ENCODE data around the gene CELF2. TPM values are rescaled to one million over a fixed set of nuclear protein-coding genes. Genes with fewer than 3 reads are reported as not detected.

Gene CELF2
- total RNA-seq, 2 donors from 2014 or later, result 116 to 124 TPM

DNA sequence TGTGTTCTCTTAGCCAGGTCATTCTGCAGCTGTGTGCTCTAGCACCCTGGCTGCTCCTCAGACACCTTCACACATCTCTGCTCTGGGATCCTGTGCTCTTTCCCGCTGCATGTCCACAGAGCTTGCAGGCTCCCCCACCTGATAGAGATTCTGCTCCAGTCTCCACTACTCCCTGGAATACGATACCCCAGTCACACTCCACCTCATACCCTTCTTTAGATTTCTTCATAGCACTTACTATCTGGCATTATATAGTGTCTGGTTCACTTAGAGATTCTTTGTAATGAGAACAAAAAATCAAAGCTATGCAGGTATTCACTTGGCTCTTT lies 88.0 kb downstream of the CELF2 start:
- H3K4me3 Mint-ChIP-seq, result peak overlapping the region; percentile 0 to 31
- no peaks in the 10 kb centered on the region for H3K27me3 Mint-ChIP-seq (ENCODE audit: low read depth)
- H3K27ac Mint-ChIP-seq, result no peak overlapping the region
- H3K4me1 Mint-ChIP-seq (ENCODE audit: low read depth), result peaks cover 20% of the 10 kb centered on the region
- H3K36me3 Mint-ChIP-seq (ENCODE audit: insufficient read depth in 2 of 2), result peaks cover 2 to 5% of the 10 kb centered on the region in 2 donors
- DNase-seq (no peak), ATAC-seq (replicated peaks in 1 of 2) (peak; percentile 24 to 32)
- peaks cover 0 to 1% of the 10 kb centered on the region in 2 donors for H3K9me3 Mint-ChIP-seq

DNA sequence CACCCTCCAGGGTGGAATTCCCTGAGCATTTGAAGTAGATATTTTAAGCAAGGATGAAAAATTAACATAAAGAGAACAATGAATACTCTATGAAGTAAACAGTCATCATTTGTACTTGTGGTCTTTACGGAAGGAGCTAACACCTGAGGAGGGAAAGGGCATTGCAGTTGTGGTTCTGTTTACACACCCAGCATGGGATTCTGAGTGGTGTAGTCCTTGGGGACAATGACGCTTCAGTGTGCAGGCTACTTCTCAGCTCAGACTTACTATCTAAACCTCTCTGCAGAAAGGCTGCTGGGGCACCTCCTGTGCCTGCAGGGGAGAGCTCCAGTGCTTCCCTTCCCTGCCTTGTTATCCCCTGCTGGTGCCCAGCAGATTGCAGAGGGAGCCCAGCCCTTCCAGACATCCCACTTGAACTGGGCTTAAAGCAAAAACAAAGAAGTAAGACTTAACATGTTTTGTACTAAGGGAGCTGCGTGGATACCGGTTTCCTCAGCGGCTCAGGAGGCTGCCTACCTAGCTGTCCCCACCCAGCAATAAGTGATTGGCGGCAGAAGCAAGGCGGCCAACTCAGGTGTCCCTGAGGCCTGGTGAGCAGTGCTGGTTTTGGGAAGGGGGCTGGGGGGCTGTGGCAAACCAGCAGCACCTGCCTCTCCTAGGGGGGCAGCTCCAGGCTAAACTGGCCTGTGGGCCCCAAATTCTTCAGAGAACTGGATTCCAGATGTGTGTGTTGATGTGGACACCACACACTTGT lies 89.1 kb downstream of the CELF2 start:
- Mint-ChIP-seq H3K27ac (no peak overlapping the region), H3K4me1 (ENCODE audit: low read depth) (peaks cover 20% of the 10 kb centered on the region), H3K4me3 (no peak overlapping the region), H3K9me3 (peaks cover 0 to 1% of the 10 kb centered on the region in 2 donors), H3K27me3 (ENCODE audit: low read depth) (no peaks in the 10 kb centered on the region), H3K36me3 (ENCODE audit: insufficient read depth in 2 of 2) (peaks cover 2 to 5% of the 10 kb centered on the region in 2 donors)
- ATAC-seq (replicated peaks in 1 of 2) (no peak), DNase-seq (no peak)

DNA sequence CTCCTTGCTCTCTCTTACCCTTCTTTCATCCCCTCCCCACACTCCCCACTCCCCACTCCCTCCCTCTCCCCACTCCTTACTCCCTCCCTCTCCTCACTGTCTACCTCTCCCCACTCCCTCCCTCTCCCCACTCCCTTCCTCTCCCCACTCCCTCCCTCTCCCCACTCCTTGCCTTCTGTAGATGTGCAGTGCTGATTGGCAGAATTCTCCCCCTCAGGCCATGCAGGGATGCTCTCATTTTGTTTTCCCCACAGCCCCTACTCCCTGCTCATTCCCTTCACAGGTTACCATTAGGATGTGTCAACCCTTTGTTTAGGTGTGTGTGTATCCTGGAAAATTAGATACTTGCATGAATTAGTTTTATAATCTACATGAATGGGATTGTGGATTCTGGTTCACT lies 90.3 kb downstream of the CELF2 start:
- Mint-ChIP-seq H3K27ac (no peak overlapping the region), H3K4me1 (ENCODE audit: low read depth) (peaks cover 20% of the 10 kb centered on the region), H3K36me3 (ENCODE audit: insufficient read depth in 2 of 2) (peaks cover 2 to 5% of the 10 kb centered on the region in 2 donors), H3K27me3 (ENCODE audit: low read depth) (no peaks in the 10 kb centered on the region), H3K4me3 (no peak overlapping the region), H3K9me3 (peaks cover 0 to 1% of the 10 kb centered on the region in 2 donors)
- no peak for DNase-seq
- ATAC-seq (replicated peaks in 1 of 2), result no peak

DNA sequence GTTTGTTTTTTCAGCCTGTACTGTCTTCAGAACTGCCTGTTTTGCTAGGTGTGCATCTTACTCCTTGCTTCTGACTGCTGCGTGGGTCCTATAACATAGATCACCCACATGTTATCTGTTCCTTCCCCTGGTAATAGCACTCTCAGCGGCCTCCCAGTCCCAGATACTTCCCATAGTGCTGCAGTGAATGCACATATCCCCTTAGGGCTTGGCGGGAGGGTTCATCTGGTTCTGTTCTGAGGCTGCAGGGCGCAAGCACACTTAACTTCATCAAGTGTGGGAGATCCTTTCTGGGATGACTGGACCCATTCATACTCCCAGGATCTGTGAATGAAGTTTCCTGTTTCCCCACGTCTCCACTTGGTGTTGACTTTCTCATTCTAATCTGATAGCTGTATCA lies 90.7 kb downstream of the CELF2 start:
- peaks cover 2 to 5% of the 10 kb centered on the region in 2 donors for H3K36me3 Mint-ChIP-seq (ENCODE audit: insufficient read depth in 2 of 2)
- ATAC-seq (replicated peaks in 1 of 2), result no peak
- peaks cover 24% of the 10 kb centered on the region for H3K4me1 Mint-ChIP-seq (ENCODE audit: low read depth)
- DNase-seq, result no peak
- H3K27ac Mint-ChIP-seq, result no peak overlapping the region
- H3K27me3 Mint-ChIP-seq (ENCODE audit: low read depth), result no peaks in the 10 kb centered on the region
- H3K4me3 Mint-ChIP-seq, result no peak overlapping the region
- H3K9me3 Mint-ChIP-seq, result peaks cover 0 to 1% of the 10 kb centered on the region in 2 donors

DNA sequence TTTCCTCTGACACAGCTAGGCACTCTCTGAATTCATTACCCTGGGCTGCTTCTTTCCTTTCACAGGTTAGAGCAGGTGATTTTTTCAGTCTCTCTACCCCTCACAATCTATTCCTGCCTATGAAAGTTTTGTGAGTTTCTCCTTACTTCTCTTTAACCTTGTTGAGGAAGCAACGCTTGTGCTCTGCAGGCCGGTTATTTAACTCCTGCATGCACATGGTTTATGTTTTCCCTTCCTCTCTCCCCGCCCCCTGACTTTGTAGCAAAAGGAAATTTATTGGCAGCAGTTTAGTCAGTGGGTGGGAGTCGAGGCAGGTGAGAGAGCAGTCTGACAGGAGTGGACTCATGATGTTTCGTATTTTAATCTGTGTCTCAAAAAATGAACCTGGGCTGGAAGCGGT lies 91.9 kb downstream of the CELF2 start:
- Mint-ChIP-seq H3K27me3 (ENCODE audit: low read depth) (no peaks in the 10 kb centered on the region), H3K4me1 (ENCODE audit: low read depth) (peaks cover 31% of the 10 kb centered on the region), H3K9me3 (peaks cover 0 to 1% of the 10 kb centered on the region in 2 donors), H3K4me3 (no peak overlapping the region), H3K27ac (no peak overlapping the region), H3K36me3 (ENCODE audit: insufficient read depth in 2 of 2) (peaks cover 2 to 5% of the 10 kb centered on the region in 2 donors)
- ATAC-seq (replicated peaks in 1 of 2) (no peak), DNase-seq (no peak)

DNA sequence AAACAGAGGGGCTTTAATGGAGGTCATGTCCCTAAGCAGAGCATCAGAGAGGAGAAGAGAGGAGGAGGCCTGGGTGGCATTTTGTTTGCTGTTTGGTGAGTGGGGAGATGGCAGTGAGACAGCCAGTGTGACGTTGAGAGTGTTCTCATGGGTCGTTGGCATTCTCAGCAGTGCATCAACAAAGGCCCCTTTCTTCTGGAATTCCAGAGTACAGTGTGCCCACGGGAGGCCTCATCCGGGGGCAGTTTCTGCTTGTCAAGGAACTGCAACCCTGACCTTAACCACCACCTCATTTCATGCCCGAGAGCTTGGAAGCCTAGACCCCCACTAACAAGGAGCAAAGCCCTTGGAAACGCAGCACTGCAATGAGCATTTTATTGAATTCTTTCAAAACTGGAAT lies 92.9 kb downstream of the CELF2 start:
- DNase-seq, result no peak
- Mint-ChIP-seq H3K27me3 (ENCODE audit: low read depth) (no peaks in the 10 kb centered on the region), H3K4me1 (ENCODE audit: low read depth) (peaks cover 31% of the 10 kb centered on the region), H3K4me3 (no peak overlapping the region), H3K9me3 (peaks cover 0 to 1% of the 10 kb centered on the region in 2 donors), H3K36me3 (ENCODE audit: insufficient read depth in 2 of 2) (peaks cover 2 to 5% of the 10 kb centered on the region in 2 donors), H3K27ac (no peak overlapping the region)
- no peak for ATAC-seq (replicated peaks in 1 of 2)

DNA sequence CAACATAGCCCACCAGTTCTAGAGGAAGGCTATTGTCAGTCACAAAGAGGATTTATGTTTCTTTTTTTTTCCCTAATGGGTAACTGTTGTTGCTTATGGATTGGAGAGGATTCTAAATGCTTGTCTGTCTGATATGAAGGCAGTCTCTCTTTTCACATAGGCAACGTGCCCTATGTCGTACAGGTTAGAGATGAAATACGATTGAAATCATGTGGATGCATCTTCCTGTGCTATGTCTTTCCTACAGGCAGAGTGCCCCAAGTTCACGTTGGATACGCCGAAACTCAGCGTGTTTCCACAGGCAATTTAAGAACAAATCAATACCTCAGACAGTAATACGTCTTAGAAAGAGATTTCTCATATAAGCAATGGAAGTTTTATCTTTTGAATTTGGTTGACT lies 93.8 kb downstream of the CELF2 start:
- Mint-ChIP-seq H3K27me3 (ENCODE audit: low read depth) (no peaks in the 10 kb centered on the region), H3K4me1 (ENCODE audit: low read depth) (peaks cover 29% of the 10 kb centered on the region), H3K9me3 (peaks cover 0 to 1% of the 10 kb centered on the region in 2 donors), H3K36me3 (ENCODE audit: insufficient read depth in 2 of 2) (peaks cover 2 to 5% of the 10 kb centered on the region in 2 donors), H3K4me3 (no peak overlapping the region), H3K27ac (no peak overlapping the region)
- DNase-seq, result no peak
- ATAC-seq (replicated peaks in 1 of 2), result no peak

DNA sequence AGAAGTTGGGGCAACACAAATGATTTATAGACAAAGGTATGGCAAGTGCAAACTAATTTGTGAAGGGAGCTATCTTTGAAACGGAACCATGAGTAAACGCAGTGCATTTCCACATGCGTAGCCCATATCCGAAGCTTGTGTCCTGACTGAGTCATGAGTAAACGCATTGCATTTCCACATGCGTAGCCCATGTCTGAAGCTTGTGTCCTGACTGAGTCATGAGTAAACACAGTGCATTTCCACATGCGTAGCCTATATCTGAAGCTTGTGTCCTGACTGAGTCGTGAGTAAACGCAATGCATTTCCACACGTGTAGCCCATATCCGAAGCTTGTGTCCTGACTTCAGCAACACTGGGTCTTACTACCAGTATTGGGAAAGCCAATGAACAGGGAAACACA lies 95.0 kb downstream of the CELF2 start:
- H3K4me1 Mint-ChIP-seq (ENCODE audit: low read depth), result peaks cover 29% of the 10 kb centered on the region
- H3K36me3 Mint-ChIP-seq (ENCODE audit: insufficient read depth in 2 of 2), result peaks cover 2 to 5% of the 10 kb centered on the region in 2 donors
- no peak overlapping the region for H3K27ac Mint-ChIP-seq
- H3K9me3 Mint-ChIP-seq, result peaks cover 0 to 1% of the 10 kb centered on the region in 2 donors
- no peak overlapping the region for H3K4me3 Mint-ChIP-seq
- DNase-seq, result no peak
- no peaks in the 10 kb centered on the region for H3K27me3 Mint-ChIP-seq (ENCODE audit: low read depth)
- no peak for ATAC-seq (replicated peaks in 1 of 2)

DNA sequence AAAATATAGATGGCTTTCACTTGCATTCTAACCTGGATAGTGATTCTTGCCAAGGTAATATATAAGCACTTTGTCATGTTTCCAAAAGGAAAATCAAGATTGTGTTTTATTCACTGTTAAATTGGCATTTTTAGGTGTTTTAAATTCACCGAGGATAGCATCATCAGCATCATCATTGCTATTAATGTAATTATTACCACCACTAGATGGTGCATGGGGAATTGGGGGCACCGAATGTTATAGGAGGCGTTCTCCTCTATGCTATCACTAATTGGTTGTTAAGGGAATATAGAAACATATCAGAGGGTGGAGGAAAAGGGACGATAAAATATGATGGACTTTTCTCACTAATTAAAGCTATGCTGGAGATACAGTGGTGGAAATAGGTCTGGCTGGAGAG lies 95.5 kb downstream of the CELF2 start:
- Mint-ChIP-seq H3K4me3 (peak overlapping the region; percentile 46 to 78), H3K9me3 (peaks cover 0 to 1% of the 10 kb centered on the region in 2 donors), H3K36me3 (ENCODE audit: insufficient read depth in 2 of 2) (peaks cover 2 to 5% of the 10 kb centered on the region in 2 donors), H3K27me3 (ENCODE audit: low read depth) (no peaks in the 10 kb centered on the region), H3K27ac (peak overlapping the region; percentile 82), H3K4me1 (ENCODE audit: low read depth) (peaks cover 27% of the 10 kb centered on the region)
- ATAC-seq (replicated peaks in 1 of 2) (no peak), DNase-seq (no peak)

DNA sequence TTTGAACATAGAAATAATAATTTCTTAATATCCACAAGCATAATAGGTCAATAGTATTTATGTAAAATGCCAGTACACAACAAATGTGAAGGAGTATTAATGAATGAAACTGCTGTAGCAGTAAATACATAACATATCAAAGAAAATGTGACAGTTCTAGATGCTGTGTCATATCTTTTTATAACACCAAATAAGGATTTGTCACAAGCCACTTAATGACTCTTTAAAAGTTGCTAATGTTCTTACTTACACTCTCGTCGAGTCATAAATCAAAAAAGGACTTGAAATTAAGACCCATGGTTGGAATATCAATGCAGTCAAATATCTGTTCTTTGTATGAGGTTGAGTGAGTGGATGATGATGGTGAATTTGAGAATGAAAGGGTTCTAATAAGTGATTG lies 96.6 kb downstream of the CELF2 start:
- no peak for ATAC-seq (replicated peaks in 1 of 2)
- DNase-seq, result no peak
- H3K4me3 Mint-ChIP-seq, result no peak overlapping the region
- peaks cover 0 to 1% of the 10 kb centered on the region in 2 donors for H3K9me3 Mint-ChIP-seq
- peaks cover 23% of the 10 kb centered on the region for H3K4me1 Mint-ChIP-seq (ENCODE audit: low read depth)
- H3K36me3 Mint-ChIP-seq (ENCODE audit: insufficient read depth in 2 of 2), result peaks cover 2 to 5% of the 10 kb centered on the region in 2 donors
- H3K27me3 Mint-ChIP-seq (ENCODE audit: low read depth), result no peaks in the 10 kb centered on the region
- peak overlapping the region; percentile 82 for H3K27ac Mint-ChIP-seq

DNA sequence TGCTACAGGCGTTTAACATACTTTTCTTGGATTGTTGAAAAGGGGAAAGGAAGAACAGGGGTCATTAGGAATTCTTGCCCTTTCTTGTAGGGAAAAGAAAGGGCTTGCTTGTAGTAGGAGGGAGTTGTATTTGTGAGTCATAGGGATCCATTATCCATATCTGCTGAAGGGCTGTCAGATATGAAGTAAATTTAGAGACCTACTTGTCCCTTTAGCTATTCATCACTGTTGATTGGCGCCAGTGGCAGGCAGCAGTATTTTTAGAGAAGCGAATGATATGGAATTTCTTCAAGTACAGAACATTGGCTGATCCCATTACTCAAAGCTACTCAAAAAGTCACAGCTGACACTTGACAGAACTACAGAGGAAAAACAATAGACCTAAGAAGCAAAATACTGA lies 97.7 kb downstream of the CELF2 start:
- Mint-ChIP-seq H3K27me3 (ENCODE audit: low read depth) (no peaks in the 10 kb centered on the region), H3K27ac (no peak overlapping the region), H3K4me1 (ENCODE audit: low read depth) (peaks cover 23% of the 10 kb centered on the region), H3K36me3 (ENCODE audit: insufficient read depth in 2 of 2) (peaks cover 0 to 2% of the 10 kb centered on the region in 2 donors), H3K4me3 (no peak overlapping the region), H3K9me3 (no peaks in the 10 kb centered on the region)
- ATAC-seq (replicated peaks in 1 of 2) (no peak), DNase-seq (no peak)

DNA sequence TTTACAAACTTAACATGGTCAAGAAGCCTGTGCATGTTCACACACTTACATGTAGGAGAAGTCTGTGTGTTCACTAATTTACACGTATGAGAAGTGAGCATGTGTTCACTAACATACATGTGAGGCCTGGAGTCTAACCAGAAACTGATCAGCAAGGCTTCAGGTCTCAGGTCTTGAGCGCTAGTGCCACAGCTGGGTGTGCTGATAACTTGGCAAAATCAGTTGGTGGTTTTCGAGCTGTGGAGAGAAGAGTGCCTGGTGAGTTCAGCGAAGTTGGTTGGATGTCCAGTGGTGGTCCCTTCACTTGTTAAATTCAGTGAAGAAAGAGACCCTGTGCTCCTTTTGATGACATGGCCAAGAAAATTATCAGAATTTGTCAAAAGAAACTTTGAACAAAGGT lies 98.7 kb downstream of the CELF2 start:
- Mint-ChIP-seq H3K36me3 (ENCODE audit: insufficient read depth in 2 of 2) (no peaks in the 10 kb centered on the region), H3K4me3 (no peak overlapping the region), H3K4me1 (ENCODE audit: low read depth) (peaks cover 34% of the 10 kb centered on the region), H3K27me3 (ENCODE audit: low read depth) (no peaks in the 10 kb centered on the region), H3K9me3 (no peaks in the 10 kb centered on the region), H3K27ac (no peak overlapping the region)
- ATAC-seq (replicated peaks in 1 of 2) (no peak), DNase-seq (no peak)

DNA sequence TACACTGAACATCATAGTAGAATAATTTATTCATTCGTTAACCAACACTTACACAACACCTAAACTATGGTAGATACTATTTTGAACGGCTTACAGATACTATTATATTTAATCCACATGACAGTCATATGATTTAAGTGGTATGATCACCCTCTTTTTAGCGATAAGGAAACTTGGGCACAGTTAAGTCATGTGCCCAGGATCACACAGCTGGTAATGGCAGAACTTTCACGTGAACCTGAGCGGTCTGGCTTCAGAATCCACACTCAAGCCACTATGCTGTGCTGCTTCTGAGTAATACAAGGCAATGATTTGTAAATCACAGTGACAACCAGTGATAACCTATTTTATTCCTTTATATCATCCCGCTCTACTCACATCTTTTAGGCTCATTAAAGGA lies 99.1 kb downstream of the CELF2 start:
- no peaks in the 10 kb centered on the region for H3K36me3 Mint-ChIP-seq (ENCODE audit: insufficient read depth in 2 of 2)
- H3K27ac Mint-ChIP-seq, result no peak overlapping the region
- ATAC-seq (replicated peaks in 1 of 2) (no peak), DNase-seq (no peak)
- no peaks in the 10 kb centered on the region for H3K27me3 Mint-ChIP-seq (ENCODE audit: low read depth)
- H3K4me3 Mint-ChIP-seq, result no peak overlapping the region
- H3K9me3 Mint-ChIP-seq, result no peaks in the 10 kb centered on the region
- peaks cover 38% of the 10 kb centered on the region for H3K4me1 Mint-ChIP-seq (ENCODE audit: low read depth)

DNA sequence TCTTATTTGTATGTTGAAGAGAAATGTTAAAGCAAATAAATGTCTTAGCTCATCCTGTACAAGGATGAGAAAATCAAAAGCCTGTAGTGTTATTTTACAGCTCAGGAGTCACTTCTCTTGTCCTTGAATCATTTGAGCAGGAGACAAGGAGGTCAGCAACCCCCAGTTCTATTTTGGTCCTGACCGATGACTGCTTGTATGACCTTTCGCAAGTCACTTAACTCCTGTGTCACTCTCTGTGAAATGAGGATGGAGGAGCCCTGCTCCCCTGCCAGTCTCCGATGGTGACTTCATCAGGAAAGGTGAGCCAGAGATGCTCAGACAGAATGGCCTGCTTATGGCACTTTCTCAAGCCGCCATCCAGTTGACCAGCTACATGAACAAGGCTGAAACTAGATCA lies 101.0 kb downstream of the CELF2 start:
- Mint-ChIP-seq H3K9me3 (peaks cover 0 to 2% of the 10 kb centered on the region in 2 donors), H3K4me3 (no peak overlapping the region), H3K27me3 (ENCODE audit: low read depth) (no peaks in the 10 kb centered on the region), H3K36me3 (ENCODE audit: insufficient read depth in 2 of 2) (peaks cover 0 to 3% of the 10 kb centered on the region in 2 donors), H3K27ac (no peak overlapping the region), H3K4me1 (ENCODE audit: low read depth) (peaks cover 42% of the 10 kb centered on the region)
- DNase-seq (no peak), ATAC-seq (replicated peaks in 1 of 2) (no peak)
